H1 (cell line): ENCODE measurements around the gene GLE1. TPM values are rescaled to one million over a fixed set of nuclear protein-coding genes. Genes with fewer than 3 reads are reported as not detected.

Experiments
- CTCF ChIA-PET: fragments of 300-600 bp; sonication (Branson Sonifier 250); formaldehyde crosslinking; loops from one replicate; lab custom pipeline; 2021; ENCODE audit not compliant: partially characterized antibody; lab: Charles Lee
- POLR2A ChIA-PET: fragments of 300-600 bp; sonication (Branson Sonifier 250); formaldehyde crosslinking; loops from one replicate; lab custom pipeline; 2021; ENCODE audit warnings: inconsistent platforms; ENCODE audit not compliant: partially characterized antibody; lab: Charles Lee
- DNase-seq, 2 experiments: peaks; one replicate each; pipeline versions ENCODE4 v3.0.0 to v3.0.0-alpha.2; 2010 to 2022; ENCODE audit warnings: low spot score in 2 of 2, low read depth in 1 of 2, mixed read lengths in 1 of 2
- FAIRE-seq: peaks from 2 replicates; lab custom pipeline; 2011; peaks lifted over from hg19 to GRCh38; lab: Jason Lieb, UNC
- H2AFZ ChIP-seq: 2 replicates; pipeline ENCODE4 v1.8.1; 2012; ENCODE audit warnings: low read length, inconsistent platforms
- H2AK5ac ChIP-seq: 2 replicates; pipeline ENCODE4 v1.6.1; 2013; ENCODE audit warnings: low read depth, low read length
- H2BK120ac ChIP-seq: replicated peaks from 2 replicates; pipeline ENCODE3; 2013; ENCODE audit warnings: low read depth, low read length, inconsistent platforms
- H2BK12ac ChIP-seq: 2 replicates; pipeline ENCODE4 v1.6.1; 2013; ENCODE audit warnings: low read depth, low read length
- H2BK15ac ChIP-seq: 2 replicates; pipeline ENCODE4 v1.6.1; 2013; ENCODE audit warnings: low read length
- H2BK20ac ChIP-seq: 2 replicates; pipeline ENCODE4 v1.6.1; 2013; ENCODE audit warnings: low read length
- H2BK5ac ChIP-seq: 2 replicates; pipeline ENCODE4 v1.6.1; 2013; ENCODE audit warnings: low read depth, low read length
- H3K14ac ChIP-seq: 2 replicates; pipeline ENCODE4 v1.6.1; 2013; ENCODE audit warnings: inconsistent platforms; ENCODE audit not compliant: insufficient read length
- H3K18ac ChIP-seq: 2 replicates; pipeline ENCODE4 v1.6.1; 2013; ENCODE audit warnings: low read length; ENCODE audit errors: extremely low read depth
- H3K23ac ChIP-seq: 2 replicates; pipeline ENCODE4 v1.6.1; 2013; ENCODE audit warnings: inconsistent platforms; ENCODE audit not compliant: insufficient read length
- H3K23me2 ChIP-seq: 2 replicates; pipeline ENCODE4 v1.6.1; 2013; ENCODE audit warnings: low read depth, low read length
- H3K27ac ChIP-seq: 2 replicates; pipeline ENCODE4 v1.6.1; 2011; ENCODE audit warnings: low read depth, low read length, inconsistent platforms
- H3K27me3 ChIP-seq, 4 experiments: replicated peaks in 1 of 4; 1 replicate in 1 of 4; 2 replicates in 3 of 4; pipeline versions ENCODE4 v1.6.1 to v1.8.1; 2011 to 2013; ENCODE audit warnings: low read length in 3 of 4, mild to moderate bottlenecking in 3 of 4, inconsistent platforms in 2 of 4, mixed read lengths in 2 of 4, moderate library complexity in 1 of 4; ENCODE audit not compliant: control insufficient read depth in 3 of 4, insufficient read depth in 3 of 4; ENCODE audit errors: extremely low read depth in 1 of 4
- H3K36me3 ChIP-seq, 4 experiments: 2 replicates each; pipeline versions ENCODE4 v1.6.1 to v1.8.1; 2011 to 2013; ENCODE audit warnings: mild to moderate bottlenecking in 4 of 4, low read length in 3 of 4, moderate library complexity in 2 of 4, control low read depth in 1 of 4, inconsistent platforms in 1 of 4; ENCODE audit not compliant: insufficient read depth in 4 of 4, control insufficient read depth in 2 of 4
- H3K4ac ChIP-seq: replicated peaks from 2 replicates; pipeline ENCODE3; 2013; ENCODE audit warnings: low read length, low read depth, mixed read lengths, inconsistent platforms; ENCODE audit not compliant: insufficient read length
- H3K4me1 ChIP-seq, 4 experiments: replicated peaks in 1 of 4; 1 replicate in 1 of 4; 2 replicates in 3 of 4; pipeline versions ENCODE4 v1.6.1 to v1.8.1; 2011 to 2013; ENCODE audit warnings: low read length in 3 of 4, inconsistent platforms in 2 of 4, mixed read lengths in 1 of 4; ENCODE audit not compliant: insufficient read depth in 4 of 4, control insufficient read depth in 3 of 4
- H3K4me2 ChIP-seq, 2 experiments: 2 replicates each; pipeline versions ENCODE4 v1.6.1 to v1.8.1; 2011 to 2013; ENCODE audit warnings: low read depth in 2 of 2, low read length in 2 of 2, control low read depth in 1 of 2, inconsistent platforms in 1 of 2, mild to moderate bottlenecking in 1 of 2; ENCODE audit not compliant: insufficient read depth in 1 of 2
- H3K4me3 ChIP-seq, 4 experiments: fragments of 200-600, 300-600 bp in 1 of 4; sonication (generic), shearing (Covaris generic), sonication (Bioruptor Twin) in 1 of 4; 2 replicates each; pipeline versions ENCODE4 v1.5.1 to v1.8.1; 2011 to 2016; ENCODE audit warnings: low read length in 4 of 4, low read depth in 3 of 4, control low read depth in 2 of 4, inconsistent platforms in 2 of 4, mild to moderate bottlenecking in 2 of 4, mixed read lengths in 1 of 4, moderate library complexity in 1 of 4; ENCODE audit not compliant: insufficient read depth in 2 of 4; ENCODE audit errors: extremely low read depth in 1 of 4
- H3K56ac ChIP-seq: replicated peaks from 2 replicates; pipeline ENCODE3; 2013; ENCODE audit warnings: low read depth, mild to moderate bottlenecking, mixed read lengths, low read length, inconsistent platforms; ENCODE audit not compliant: insufficient read length
- H3K79me1 ChIP-seq: 2 replicates; pipeline ENCODE4 v1.6.1; 2013; ENCODE audit warnings: low read depth, low read length, control low read depth
- H3K79me2 ChIP-seq, 2 experiments: 2 replicates each; pipeline versions ENCODE4 v1.6.1 to v1.8.1; 2012 to 2013; ENCODE audit warnings: low read length in 2 of 2, mild to moderate bottlenecking in 2 of 2, inconsistent platforms in 1 of 2; ENCODE audit not compliant: insufficient read depth in 2 of 2, control insufficient read depth in 1 of 2
- H3K9ac ChIP-seq, 4 experiments: replicated peaks in 1 of 4; 1 replicate in 1 of 4; 2 replicates in 3 of 4; pipeline versions ENCODE4 v1.6.1 to v1.8.1; 2011 to 2013; ENCODE audit warnings: low read depth in 3 of 4, low read length in 3 of 4, control low read depth in 2 of 4, mild to moderate bottlenecking in 2 of 4, moderate library complexity in 2 of 4, inconsistent platforms in 1 of 4; ENCODE audit errors: extremely low read depth in 1 of 4
- H3K9me3 ChIP-seq, 2 experiments: 2 replicates each; pipeline versions ENCODE4 v1.6.1 to v1.8.1; 2012 to 2013; ENCODE audit warnings: mild to moderate bottlenecking in 2 of 2, moderate library complexity in 2 of 2, control low read depth in 1 of 2, inconsistent platforms in 1 of 2, low read depth in 1 of 2, low read length in 1 of 2, mixed read lengths in 1 of 2; ENCODE audit not compliant: insufficient read depth in 2 of 2
- H4K20me1 ChIP-seq, 2 experiments: replicated peaks in 1 of 2; 2 replicates each; pipeline versions ENCODE3 to v1.8.1; 2011 to 2013; ENCODE audit warnings: inconsistent platforms in 2 of 2, low read length in 2 of 2, mild to moderate bottlenecking in 1 of 2; ENCODE audit not compliant: insufficient read depth in 2 of 2, control insufficient read depth in 1 of 2
- H4K5ac ChIP-seq: 2 replicates; pipeline ENCODE4 v1.6.1; 2013; ENCODE audit warnings: low read length, low read depth, mixed read lengths, inconsistent platforms; ENCODE audit not compliant: insufficient read length
- H4K8ac ChIP-seq: 2 replicates; pipeline ENCODE4 v1.8.0; 2013; ENCODE audit warnings: mild to moderate bottlenecking, moderate library complexity, low read length, inconsistent platforms; ENCODE audit not compliant: insufficient read depth; ENCODE audit errors: extremely low read depth
- H4K91ac ChIP-seq: replicated peaks from 2 replicates; pipeline ENCODE3; 2013; ENCODE audit warnings: low read length, mixed read lengths, inconsistent platforms; ENCODE audit not compliant: insufficient read length
- CBX5 ChIP-seq: fragments of 300-800, 300-1000 bp; sonication (generic); IDR thresholded peaks from 2 replicates; pipeline ENCODE4 v1.7.1; 2016; ENCODE audit warnings: antibody characterized with exemption, low read length, low read depth
- CBX8 ChIP-seq: fragments of 300-800, 300-1000 bp; sonication (generic); IDR thresholded peaks from 2 replicates; pipeline ENCODE4 v1.7.1; 2016; ENCODE audit warnings: low read depth, low read length, borderline replicate concordance
- CTCF ChIP-seq, 3 experiments: IDR thresholded peaks; 1 replicate in 2 of 3; 2 replicates in 1 of 3; pipeline versions ENCODE4 v1.5.1 to v1.6.1; 2011; ENCODE audit warnings: low read length in 3 of 3, mild to moderate bottlenecking in 3 of 3, inconsistent platforms in 2 of 3, low read depth in 1 of 3, moderate library complexity in 1 of 3; ENCODE audit not compliant: insufficient read depth in 1 of 3; ENCODE audit errors: control extremely low read depth in 1 of 3
- GABPA ChIP-seq: IDR thresholded peaks from 2 replicates; pipeline ENCODE4 v1.6.1; 2011; ENCODE audit warnings: mild to moderate bottlenecking, low read length, moderate library complexity, borderline replicate concordance; ENCODE audit not compliant: insufficient read depth
- NANOG ChIP-seq: IDR thresholded peaks from 2 replicates; pipeline ENCODE4 v1.6.1; 2011; ENCODE audit warnings: low read length, low read depth, mild to moderate bottlenecking, inconsistent platforms; ENCODE audit not compliant: insufficient read depth, poor library complexity, severe bottlenecking
- PHF8 ChIP-seq: fragments of 200-600 bp; sonication (generic); conservative IDR thresholded peaks from 2 replicates; pipeline ENCODE4 v1.7.1; 2012; ENCODE audit warnings: low read depth, mild to moderate bottlenecking, inconsistent platforms, low read length, moderate library complexity
- SP1 ChIP-seq: IDR thresholded peaks from 2 replicates; pipeline ENCODE4 v1.6.1; 2011; ENCODE audit warnings: low read depth, low read length
- SP4 ChIP-seq: IDR thresholded peaks from 2 replicates; pipeline ENCODE4 v1.6.1; 2012; ENCODE audit warnings: low read length, inconsistent platforms
- ZNF274 ChIP-seq: IDR thresholded peaks from 2 replicates; pipeline ENCODE4 v1.7.0; 2012; ENCODE audit warnings: low read length, borderline replicate concordance; ENCODE audit errors: extremely low read depth
- WGBS, 2 experiments: shearing (Covaris generic) in 1 of 2; methylation state at CpG; one replicate each; pipeline versions ENCODE4 v1.1.6 to v1.1.7; 2013 to 2015; ENCODE audit warnings: low lambda C conversion rate in 2 of 2, mixed read lengths in 2 of 2, inconsistent platforms in 1 of 2, low coverage in 1 of 2, missing lambda C conversion rate in 1 of 2; ENCODE audit not compliant: insufficient replicate concordance in 2 of 2, insufficient coverage in 1 of 2, insufficient read length in 1 of 2; ENCODE audit errors: extremely low coverage in 1 of 2, missing lambda C conversion rate in 1 of 2; 5-methylcytosine and 5-hydroxymethylcytosine counted together
- polyA plus RNA-seq, 7 experiments: library from polyadenylated mRNA; depleted of rRNA in 3 of 7; stranded (reverse) in 5 of 7; unstranded in 2 of 7; fragments of >200 nt in 5 of 7; fragments of 200-250 nt in 2 of 7; gene quantifications; 1 replicate in 5 of 7; 2 replicates in 1 of 7; 4 replicates in 1 of 7; pipeline versions ENCODE4 v1.2.1 to v1.2.3, GENCODE V29; 2011 to 2013; ENCODE audit warnings: missing spikeins in 2 of 7, mixed read lengths in 2 of 7
- total RNA-seq: library from RNA; stranded (reverse); fragmentation: NEBNext Ultra II Directional; extraction: Animal tissue kit (Norgen Biotek cat#: 25700); gene quantifications from 2 replicates; pipeline ENCODE4 v1.2.1, GENCODE V29; 2021
- TF ChIP-seq, protein P1 (sequence below): IDR thresholded peaks from 2 replicates; pipeline ENCODE4 v1.6.1; 2011; ENCODE audit warnings: low read length, improper control_type of control experiment

GLE1 gene
- total and polyA plus RNA-seq, 2 of the 8 experiments (the other 6 are each of a cell fraction or from before 2014, with no cell fraction given), result 9.6 to 14.9 TPM

DNA sequence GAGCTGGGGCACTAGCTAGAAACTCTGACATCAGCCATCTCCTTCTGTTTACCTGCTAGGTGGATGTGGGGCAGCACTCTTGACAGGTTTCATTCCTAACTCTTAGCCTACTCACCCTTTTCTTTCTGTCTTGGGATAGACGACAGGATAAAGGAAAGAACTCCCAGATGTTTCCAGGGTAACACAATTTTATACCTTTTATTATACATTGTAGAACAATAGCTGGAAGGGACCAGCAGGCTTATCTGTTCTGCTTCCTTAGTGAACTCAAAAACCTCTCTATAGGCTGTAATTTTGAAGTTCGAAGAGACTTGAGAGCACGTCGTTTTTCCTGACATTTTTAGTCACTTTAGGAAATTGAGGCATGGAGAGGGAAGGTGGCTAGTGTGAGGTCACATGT is 61.1 kb downstream of the GLE1 start:
- Histone ChIP-seq H3K4me3 (no peak overlapping the region), H2BK20ac (no peak overlapping the region), H3K36me3 (peaks cover 7 to 31% (median 12%) of the 10 kb centered on the region in 4 experiments; a peak in 7 of 8 replicates), H3K4ac (no peak overlapping the region), H2BK15ac (no peak overlapping the region), H3K27me3 (no peaks in the 10 kb centered on the region), H2AK5ac (no peak overlapping the region), H3K27ac (no peak overlapping the region), H4K8ac (no peak overlapping the region), H3K4me2 (no peak overlapping the region), H3K23me2 (no peaks in the 10 kb centered on the region), H3K4me1 (no peaks in the 10 kb centered on the region), H2BK5ac (no peak overlapping the region), H4K91ac (no peak overlapping the region), H3K23ac (no peak overlapping the region), H3K9me3 (no peaks in the 10 kb centered on the region), H2BK120ac (no peak overlapping the region), H3K9ac (no peak overlapping the region), H2BK12ac (no peak overlapping the region), H4K20me1 (peaks cover 0 to 2% of the 10 kb centered on the region in 2 experiments), H4K5ac (no peak overlapping the region), H3K14ac (no peak overlapping the region), H3K79me2 (peaks cover 0 to 3% of the 10 kb centered on the region in 2 experiments; a peak in 1 of 4 replicates), H3K56ac (no peak overlapping the region), H3K18ac (no peak overlapping the region), H3K79me1 (peaks cover 2% of the 10 kb centered on the region), H2AFZ (no peak overlapping the region)
- POLR2A ChIA-PET, result interaction anchor here (0.7 to 7.3 kb wide), 4 partner anchors 13 to 135 kb away, joined by 3 to 59 read pairs (median 4); partner anchors contain the start of gene SPTAN1
- CTCF ChIA-PET, result interaction anchor here (0.6 to 1.3 kb wide), 3 partner anchors 25 to 745 kb away, joined by 3 read pairs; no protein-coding TSS in a partner anchor
- FAIRE-seq (no peak), DNase-seq (no peak)
- WGBS, 2 experiments, result 93% methylated on average over 4 of the region's 4 CpGs; no CpG with 5 or more reads in 1 of the 2 experiments
- TF ChIP-seq CBX5 (no peak), ZNF274 (no peak), CBX8 (no peak), NANOG (no peak), CTCF (IDR thresholded peaks at IDR 0.05; ENCODE audit: control extremely low read depth in 1 of 3, insufficient read depth in 1 of 3, low read depth in 1 of 3, low read length in 3 of 3) (no peak), PHF8 (no peak), GABPA (no peak), SP4 (no peak), SP1 (no peak)
- TF ChIP-seq, protein P1, sequence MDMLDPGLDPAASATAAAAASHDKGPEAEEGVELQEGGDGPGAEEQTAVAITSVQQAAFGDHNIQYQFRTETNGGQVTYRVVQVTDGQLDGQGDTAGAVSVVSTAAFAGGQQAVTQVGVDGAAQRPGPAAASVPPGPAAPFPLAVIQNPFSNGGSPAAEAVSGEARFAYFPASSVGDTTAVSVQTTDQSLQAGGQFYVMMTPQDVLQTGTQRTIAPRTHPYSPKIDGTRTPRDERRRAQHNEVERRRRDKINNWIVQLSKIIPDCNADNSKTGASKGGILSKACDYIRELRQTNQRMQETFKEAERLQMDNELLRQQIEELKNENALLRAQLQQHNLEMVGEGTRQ, result no peak
